IMR-90 (cell line): ENCODE measurements around the gene DOK3.

Experiments
- BHLHE40 ChIP-seq: fragments of 150-350 bp; IDR thresholded peaks from 2 replicates; pipeline ENCODE4 v1.6.1; 2016; ENCODE audit warnings: mild to moderate bottlenecking, low read depth, low read length
- CEBPB ChIP-seq: IDR thresholded peaks from 2 replicates; pipeline ENCODE4 v1.6.1; 2012; ENCODE audit warnings: low read depth, low read length, improper control_type of control experiment
- CTCF ChIP-seq: conservative IDR thresholded peaks from 2 replicates; pipeline ENCODE4 v1.5.1; 2012; ENCODE audit warnings: mild to moderate bottlenecking, low read depth, low read length, improper control_type of control experiment
- FOS ChIP-seq: fragments of 150-350 bp; IDR thresholded peaks from 2 replicates; pipeline ENCODE4 v1.6.1; 2016; ENCODE audit warnings: low read depth, low read length
- MAFK ChIP-seq: IDR thresholded peaks from 2 replicates; pipeline ENCODE4 v1.6.1; 2012; ENCODE audit warnings: low read depth, low read length, improper control_type of control experiment
- MAZ ChIP-seq: IDR thresholded peaks from 2 replicates; pipeline ENCODE4 v1.6.1; 2012; ENCODE audit warnings: low read depth, mild to moderate bottlenecking, low read length, improper control_type of control experiment, moderate library complexity, borderline replicate concordance
- MXI1 ChIP-seq: IDR thresholded peaks from 2 replicates; pipeline ENCODE4 v1.6.1; 2012; ENCODE audit warnings: low read depth, mild to moderate bottlenecking, low read length, moderate library complexity, borderline replicate concordance
- POLR2A ChIP-seq: IDR thresholded peaks from 2 replicates; pipeline ENCODE4 v1.6.1; 2012; ENCODE audit warnings: mild to moderate bottlenecking, low read depth, low read length
- RAD21 ChIP-seq: IDR thresholded peaks from 2 replicates; pipeline ENCODE4 v1.6.1; 2012; ENCODE audit warnings: low read length, improper control_type of control experiment
- RCOR1 ChIP-seq: IDR thresholded peaks from 2 replicates; pipeline ENCODE4 v1.6.1; 2012; ENCODE audit warnings: mild to moderate bottlenecking, low read length, improper control_type of control experiment; ENCODE audit not compliant: insufficient replicate concordance
- RFX5 ChIP-seq: IDR thresholded peaks from 2 replicates; pipeline ENCODE4 v1.8.0; 2012; ENCODE audit warnings: low read depth, mild to moderate bottlenecking, low read length, moderate library complexity
- USF2 ChIP-seq: fragments of 150-350 bp; IDR thresholded peaks from 2 replicates; pipeline ENCODE4 v1.6.1; 2017; ENCODE audit warnings: mild to moderate bottlenecking, antibody characterized with exemption, low read length, low read depth

- TF ChIP-seq CTCF (no peak), FOS (no peak), MAFK (no peak), RFX5 (no peak), MXI1 (no peak), POLR2A (no peak), RCOR1 (no peak), USF2 (no peak), RAD21 (no peak), BHLHE40 (no peak), CEBPB (no peak), MAZ (no peak)
Measured at GRCh38 chr5:177511796-177512675, 2.4 kb upstream of the DOK3 start.
